CD8-positive, alpha-beta memory T cell (primary cell): ENCODE measurements around the gene FOXP4. TPM values are rescaled to one million over a fixed set of nuclear protein-coding genes. Genes with fewer than 3 reads are reported as not detected.
A peak's percentile ranks its signal among the peaks of the same experiment; 100 is the strongest.

Experiments
- CTCF ChIA-PET: fragments of 350-600 bp; sonication (Branson Sonifier 250); formaldehyde crosslinking; loops from one replicate; lab custom pipeline; 2021; ENCODE audit warnings: antibody characterized with exemption; lab: Charles Lee
- POLR2A ChIA-PET: fragments of 350-600 bp; sonication (Branson Sonifier 250); formaldehyde crosslinking; loops from one replicate; lab custom pipeline; 2021; ENCODE audit warnings: antibody characterized with exemption; lab: Charles Lee
- DNase-seq, 5 donors: peaks; one replicate each; pipeline versions ENCODE4 v3.0.0 to v3.0.0-alpha.2; 2020 to 2022; ENCODE audit warnings: mixed read lengths in 1 of 5
- H3K27ac ChIP-seq: one replicate; pipeline ENCODE4 v1.7.0; 2013; ENCODE audit warnings: low read depth, mild to moderate bottlenecking, low read length, moderate library complexity
- H3K27me3 ChIP-seq: 2 replicates; pipeline ENCODE4 v1.7.0; 2013; ENCODE audit warnings: low read length, mild to moderate bottlenecking; ENCODE audit not compliant: insufficient read depth, poor library complexity, severe bottlenecking
- H3K36me3 ChIP-seq: 2 replicates; pipeline ENCODE4 v1.7.0; 2013; ENCODE audit warnings: mild to moderate bottlenecking, low read length, moderate library complexity; ENCODE audit not compliant: insufficient read depth
- H3K4me1 ChIP-seq: 2 replicates; pipeline ENCODE4 v1.7.0; 2013; ENCODE audit warnings: mild to moderate bottlenecking, low read length, moderate library complexity; ENCODE audit not compliant: insufficient read depth
- H3K4me3 ChIP-seq: 2 replicates; pipeline ENCODE4 v1.7.0; 2013; ENCODE audit warnings: mild to moderate bottlenecking, low read length
- H3K9me3 ChIP-seq: 2 replicates; pipeline ENCODE4 v1.7.0; 2013; ENCODE audit warnings: mild to moderate bottlenecking, low read length
- H3K27ac Mint-ChIP-seq, 8 donors: one replicate each; pipeline ENCODE4 v1.8.0; 2020 to 2021; ENCODE audit warnings: mixed read lengths in 8 of 8, mild to moderate bottlenecking in 6 of 8, inconsistent platforms in 3 of 8, moderate library complexity in 3 of 8
- H3K27me3 Mint-ChIP-seq, 2 donors: one replicate each; pipeline ENCODE4 v1.8.0; 2020 to 2021; ENCODE audit warnings: mixed read lengths in 2 of 2, mild to moderate bottlenecking in 1 of 2, moderate library complexity in 1 of 2
- H3K36me3 Mint-ChIP-seq, 3 donors: one replicate each; pipeline ENCODE4 v1.8.0; 2020 to 2021; ENCODE audit warnings: mixed read lengths in 3 of 3, inconsistent platforms in 1 of 3, mild to moderate bottlenecking in 1 of 3
- H3K4me1 Mint-ChIP-seq, 3 donors: one replicate each; pipeline ENCODE4 v1.8.0; 2020 to 2021; ENCODE audit warnings: mixed read lengths in 3 of 3, inconsistent platforms in 1 of 3, mild to moderate bottlenecking in 1 of 3
- H3K4me3 Mint-ChIP-seq, 7 donors: one replicate each; pipeline ENCODE4 v1.8.0; 2020 to 2021; ENCODE audit warnings: mixed read lengths in 7 of 7, mild to moderate bottlenecking in 6 of 7, moderate library complexity in 4 of 7, inconsistent platforms in 2 of 7
- H3K9me3 Mint-ChIP-seq, 5 donors: one replicate each; pipeline ENCODE4 v1.8.0; 2020 to 2022; ENCODE audit warnings: mixed read lengths in 5 of 5, mild to moderate bottlenecking in 3 of 5, moderate library complexity in 2 of 5, inconsistent platforms in 1 of 5
- polyA plus RNA-seq: library from polyadenylated mRNA; unstranded; fragments of 300-500 nt; fragmentation: Illumina TruSeq; gene quantifications from one replicate; pipeline ENCODE4 v1.2.3, GENCODE V29; 2021
- total RNA-seq, 2 experiments: library from RNA; stranded (reverse); gene quantifications; one replicate each; pipeline ENCODE4 v1.2.3, GENCODE V29; 2021

The FOXP4 gene
- total and polyA plus RNA-seq, 3 experiments from 2014 or later = 1.6 to 22.3 (median 22.2) TPM

DNA sequence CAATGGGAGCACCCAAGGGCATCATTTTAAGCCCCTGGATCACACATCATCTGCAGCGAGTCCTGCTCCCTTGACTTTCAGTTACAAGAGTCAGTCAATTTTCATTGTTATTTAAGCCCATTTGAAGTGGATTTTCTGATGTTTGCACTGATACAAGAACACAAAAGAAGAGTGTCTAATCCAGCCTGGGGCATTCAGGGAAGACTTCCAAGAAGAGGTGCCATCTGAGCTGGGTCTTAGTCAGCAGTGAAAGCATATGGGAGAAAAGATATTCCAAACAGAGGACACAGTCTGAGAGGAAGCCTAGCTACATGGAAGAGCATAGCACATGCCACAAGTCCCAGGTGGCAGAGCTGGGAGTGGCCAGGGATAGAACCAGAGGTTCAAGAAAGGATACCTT lies 10.4 kb upstream of the FOXP4 start:
- no peak overlapping the region for H3K27ac ChIP-seq
- no peaks in the 10 kb centered on the region for H3K27me3 ChIP-seq
- H3K4me3 ChIP-seq = no peak overlapping the region
- Mint-ChIP-seq H3K36me3 (peaks cover 0 to 4% (median 0%) of the 10 kb centered on the region in 3 donors), H3K4me1 (peaks cover 30 to 32% (median 31%) of the 10 kb centered on the region in 3 donors), H3K4me3 (no peak overlapping the region), H3K27ac (peak overlapping the region in 1 of 8 donors; percentile 75), H3K27me3 (peaks cover 7 to 17% of the 10 kb centered on the region in 2 donors), H3K9me3 (no peaks in the 10 kb centered on the region)
- H3K4me1 ChIP-seq = peaks cover 22% of the 10 kb centered on the region
- ChIA-PET POLR2A (no interaction called here), CTCF (interaction anchor here (0.9 to 1.2 kb wide), 2 partner anchors 9 to 21 kb away, joined by 3 read pairs; no protein-coding TSS in a partner anchor)
- DNase-seq = no peak
- H3K36me3 ChIP-seq = no peaks in the 10 kb centered on the region
- no peaks in the 10 kb centered on the region for H3K9me3 ChIP-seq

DNA sequence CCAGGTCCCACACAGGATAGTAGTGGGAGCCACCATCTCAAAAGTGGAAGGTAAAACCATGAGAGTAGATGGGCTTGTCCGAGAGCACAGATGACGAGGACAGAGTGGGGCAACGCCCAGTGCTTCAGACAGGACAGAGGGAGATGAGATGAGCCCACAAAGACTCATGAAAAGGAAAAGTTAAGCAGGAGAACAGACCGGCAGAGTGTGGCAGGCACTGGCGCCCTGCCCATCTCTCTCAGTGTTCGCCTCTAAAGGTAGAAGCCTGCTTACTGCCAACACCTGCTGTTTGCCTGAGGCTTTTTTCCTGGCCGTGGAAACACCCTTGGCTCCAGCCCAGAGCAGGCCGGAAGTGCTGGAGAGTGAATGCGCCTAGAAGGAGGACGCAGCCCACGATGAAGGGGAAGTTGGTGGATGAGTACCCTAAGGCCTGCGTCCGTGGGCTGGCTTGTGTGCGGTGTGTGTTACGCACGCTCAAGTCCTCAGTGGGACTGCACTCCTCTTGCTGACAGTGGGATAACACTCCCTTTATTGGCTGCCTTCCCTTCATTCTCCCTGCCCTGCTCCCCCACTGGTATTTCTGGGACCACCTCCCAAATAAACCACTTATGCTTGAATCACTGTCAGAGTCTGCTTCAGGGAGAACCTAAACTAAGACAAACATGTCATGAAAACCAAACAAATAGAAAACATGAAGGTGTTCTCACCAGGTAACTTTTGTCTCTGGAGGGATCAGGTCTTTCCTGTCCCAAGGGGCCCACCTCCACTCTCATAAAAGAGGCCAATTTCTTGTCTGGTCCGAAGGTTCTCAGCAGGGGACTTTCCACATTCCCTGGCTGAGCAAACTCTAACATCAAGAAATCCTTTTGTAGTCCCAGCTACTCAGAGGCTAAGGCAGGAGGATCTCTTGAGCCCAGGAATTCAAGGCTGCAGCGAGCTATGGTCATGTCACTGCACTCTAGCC lies 9.1 kb upstream of the FOXP4 start:
- no peaks in the 10 kb centered on the region for H3K27me3 ChIP-seq
- Mint-ChIP-seq H3K27ac (no peak overlapping the region), H3K4me1 (peaks cover 18 to 20% (median 19%) of the 10 kb centered on the region in 3 donors), H3K36me3 (peaks cover 0 to 4% (median 0%) of the 10 kb centered on the region in 3 donors), H3K9me3 (no peaks in the 10 kb centered on the region), H3K4me3 (no peak overlapping the region), H3K27me3 (peaks cover 7 to 17% of the 10 kb centered on the region in 2 donors)
- CTCF ChIA-PET = no interaction called here
- no peaks in the 10 kb centered on the region for H3K9me3 ChIP-seq
- no peak overlapping the region for H3K27ac ChIP-seq
- no peak for DNase-seq
- no peak overlapping the region for H3K4me3 ChIP-seq
- H3K4me1 ChIP-seq = peaks cover 9% of the 10 kb centered on the region
- POLR2A ChIA-PET = no interaction called here
- no peaks in the 10 kb centered on the region for H3K36me3 ChIP-seq

DNA sequence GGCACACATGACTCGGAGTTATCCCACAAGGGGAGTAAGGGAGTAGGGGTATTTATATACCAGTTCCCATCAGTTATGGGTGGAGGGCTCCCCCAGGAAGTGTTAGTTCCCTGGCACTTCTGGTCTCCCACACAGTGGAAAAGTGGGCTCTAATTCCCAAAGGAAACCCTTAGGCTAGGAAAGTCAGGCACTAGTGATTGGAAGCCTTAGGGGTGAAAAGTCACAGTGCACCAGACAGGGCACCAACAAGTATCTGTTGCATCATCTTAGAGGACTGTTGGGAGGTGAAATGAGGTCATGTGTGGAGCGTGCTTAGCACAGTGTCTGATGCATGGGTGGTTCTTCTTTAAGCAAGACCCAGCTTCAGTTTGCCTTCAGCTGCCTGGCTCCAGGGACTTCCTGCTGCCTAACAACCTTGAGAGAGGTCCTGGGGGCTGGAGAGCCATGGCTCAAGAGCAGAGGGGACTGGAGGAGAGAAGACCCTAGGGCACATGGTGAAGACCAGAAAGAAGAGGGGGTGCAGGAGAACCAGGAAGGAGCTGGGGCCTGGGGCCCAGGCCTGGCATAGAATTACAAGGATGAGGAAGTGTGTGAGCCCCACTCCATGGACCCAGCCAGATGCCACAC lies 7.5 kb upstream of the FOXP4 start:
- POLR2A ChIA-PET = no interaction called here
- H3K27ac ChIP-seq = no peak overlapping the region
- Mint-ChIP-seq H3K36me3 (peaks cover 0 to 4% (median 0%) of the 10 kb centered on the region in 3 donors), H3K27me3 (peaks cover 7 to 17% of the 10 kb centered on the region in 2 donors), H3K4me3 (no peak overlapping the region), H3K27ac (peak overlapping the region in 2 of 8 donors; percentile 29 to 46), H3K4me1 (peaks cover 3 to 4% (median 3%) of the 10 kb centered on the region in 3 donors), H3K9me3 (no peaks in the 10 kb centered on the region)
- no peak overlapping the region for H3K4me3 ChIP-seq
- H3K36me3 ChIP-seq = no peaks in the 10 kb centered on the region
- no peak for DNase-seq
- no peaks in the 10 kb centered on the region for H3K27me3 ChIP-seq
- no peaks in the 10 kb centered on the region for H3K4me1 ChIP-seq
- CTCF ChIA-PET = no interaction called here
- no peaks in the 10 kb centered on the region for H3K9me3 ChIP-seq

DNA sequence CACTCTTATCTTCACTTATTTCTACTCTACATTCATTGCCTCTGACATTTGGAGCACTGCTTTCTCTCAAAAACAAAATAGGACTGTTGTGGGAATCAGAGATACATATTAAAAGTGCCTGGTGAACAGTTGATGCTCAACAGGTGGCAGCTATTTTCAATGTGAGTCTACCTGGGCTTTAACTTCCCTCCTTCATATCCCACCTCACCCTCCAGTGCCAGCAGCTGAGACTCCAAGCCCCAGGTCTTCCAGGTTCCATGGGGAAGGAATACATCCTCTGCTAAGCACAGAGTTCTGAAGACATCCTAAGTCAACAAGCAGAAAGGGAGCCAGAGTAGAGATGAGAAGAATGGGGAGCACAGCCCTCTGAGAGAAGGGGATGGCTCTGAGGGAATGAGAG lies 7.0 kb upstream of the FOXP4 start:
- Histone ChIP-seq H3K4me1 (no peaks in the 10 kb centered on the region), H3K4me3 (no peak overlapping the region), H3K27ac (no peak overlapping the region), H3K36me3 (no peaks in the 10 kb centered on the region), H3K27me3 (no peaks in the 10 kb centered on the region), H3K9me3 (no peaks in the 10 kb centered on the region)
- ChIA-PET POLR2A (no interaction called here), CTCF (interaction anchor here (0.9 kb wide), 1 partner anchor 144 kb away, joined by 4 read pairs; no protein-coding TSS in a partner anchor)
- Mint-ChIP-seq H3K4me3 (no peak overlapping the region), H3K27ac (no peak overlapping the region), H3K4me1 (no peaks in the 10 kb centered on the region), H3K36me3 (peaks cover 0 to 4% (median 0%) of the 10 kb centered on the region in 3 donors), H3K27me3 (peaks cover 7 to 17% of the 10 kb centered on the region in 2 donors), H3K9me3 (no peaks in the 10 kb centered on the region)
- no peak for DNase-seq

DNA sequence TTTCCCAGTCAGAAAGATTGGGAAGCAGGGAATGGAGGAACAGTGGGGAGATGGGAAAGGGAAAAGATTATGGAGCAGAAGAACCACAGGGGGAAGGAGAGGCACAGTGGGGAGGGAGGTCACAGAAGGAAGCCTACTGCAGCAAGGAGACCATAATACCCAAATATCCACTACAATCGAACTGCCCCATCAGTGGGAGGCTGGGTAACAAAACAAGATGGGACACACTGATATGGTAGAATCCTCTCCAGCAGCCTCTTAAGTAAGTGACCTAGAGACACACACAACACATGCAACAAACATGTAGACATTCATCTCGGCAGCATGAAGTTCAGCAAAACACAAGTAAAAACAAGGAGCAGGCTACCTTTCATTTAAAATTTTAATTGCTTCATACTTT lies 4.8 kb upstream of the FOXP4 start:
- peaks cover 12 to 16% of the 10 kb centered on the region in 2 donors for H3K27me3 Mint-ChIP-seq
- Histone ChIP-seq H3K4me1 (peaks cover 13% of the 10 kb centered on the region), H3K4me3 (no peak overlapping the region), H3K9me3 (no peaks in the 10 kb centered on the region), H3K36me3 (no peaks in the 10 kb centered on the region), H3K27me3 (no peaks in the 10 kb centered on the region), H3K27ac (no peak overlapping the region)
- ChIA-PET POLR2A (no interaction called here), CTCF (no interaction called here)
- peaks cover 6 to 15% (median 13%) of the 10 kb centered on the region in 3 donors for H3K4me1 Mint-ChIP-seq
- no peak overlapping the region for H3K4me3 Mint-ChIP-seq
- no peak for DNase-seq
- peak overlapping the region in 1 of 8 donors; percentile 35 for H3K27ac Mint-ChIP-seq
- peaks cover 0 to 2% (median 0%) of the 10 kb centered on the region in 3 donors for H3K36me3 Mint-ChIP-seq
- no peaks in the 10 kb centered on the region for H3K9me3 Mint-ChIP-seq

DNA sequence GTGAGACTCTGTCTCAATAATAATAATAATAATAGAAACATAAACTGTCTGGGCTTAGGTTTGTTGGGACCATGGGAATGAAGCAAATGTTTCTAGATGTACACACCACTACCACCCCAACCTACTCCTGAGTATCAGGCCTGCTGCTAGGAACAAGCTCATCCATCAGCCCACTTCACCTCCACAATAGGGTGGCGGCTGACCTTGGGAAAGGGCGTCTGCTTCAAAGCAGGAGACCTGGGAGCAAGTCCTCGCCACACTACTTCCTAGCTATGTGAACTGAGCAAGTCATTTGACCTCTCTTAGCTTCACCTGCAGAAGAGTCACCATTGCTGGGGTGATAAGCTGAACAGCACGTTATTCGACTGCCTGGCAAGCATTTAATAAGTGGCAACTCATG lies 3.1 kb upstream of the FOXP4 start:
- H3K27me3 ChIP-seq = peaks cover 9% of the 10 kb centered on the region
- H3K9me3 Mint-ChIP-seq = no peaks in the 10 kb centered on the region
- CTCF ChIA-PET = interaction anchor here (2.2 kb wide), 1 partner anchor 119 kb away, joined by 9 read pairs; no protein-coding TSS in a partner anchor

DNA sequence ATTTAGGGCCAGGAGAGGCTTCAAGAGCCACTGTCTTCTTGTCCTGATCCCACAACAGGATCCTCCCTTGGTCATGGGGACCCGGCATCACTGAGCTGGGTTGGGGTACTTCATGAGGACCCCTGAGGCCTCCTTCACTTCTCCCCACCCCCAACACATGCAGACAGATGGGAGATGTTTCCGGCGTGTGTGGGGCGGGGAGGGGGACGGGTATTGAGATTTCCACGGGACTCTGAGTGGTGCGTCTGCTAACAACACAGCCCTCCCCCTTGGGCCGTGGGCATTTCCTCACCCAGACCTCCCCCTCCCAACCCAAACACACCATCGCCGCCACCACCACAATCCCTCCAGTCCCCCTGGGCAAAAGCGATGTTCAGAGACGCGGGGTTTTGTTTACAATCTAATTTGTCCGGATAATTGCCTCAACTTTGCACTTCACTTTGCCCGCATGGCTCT lies 906 bp upstream of the FOXP4 start:
- peaks cover 41% of the 10 kb centered on the region for H3K4me1 ChIP-seq
- H3K27me3 Mint-ChIP-seq = peaks cover 5 to 10% of the 10 kb centered on the region in 2 donors
- peak overlapping the region in 2 of 8 donors; percentile 30 to 72 for H3K27ac Mint-ChIP-seq
- H3K4me3 ChIP-seq = peak overlapping the region; percentile 64
- peaks cover 21 to 32% (median 30%) of the 10 kb centered on the region in 3 donors for H3K4me1 Mint-ChIP-seq
- peaks cover 23% of the 10 kb centered on the region for H3K27me3 ChIP-seq
- H3K4me3 Mint-ChIP-seq = peak overlapping the region; percentile 64 to 88 (median 76)
- no peak for DNase-seq
- H3K9me3 Mint-ChIP-seq = no peaks in the 10 kb centered on the region
- H3K36me3 ChIP-seq = no peaks in the 10 kb centered on the region
- H3K36me3 Mint-ChIP-seq = peaks cover 0 to 3% (median 0%) of the 10 kb centered on the region in 3 donors
- CTCF ChIA-PET = no interaction called here
- POLR2A ChIA-PET = no interaction called here
- peak overlapping the region; percentile 38 for H3K27ac ChIP-seq
- no peaks in the 10 kb centered on the region for H3K9me3 ChIP-seq

More for the DNA sequence above, 3.1 kb upstream of the FOXP4 start:
- peaks cover 0 to 3% (median 0%) of the 10 kb centered on the region in 3 donors for H3K36me3 Mint-ChIP-seq
- H3K4me1 Mint-ChIP-seq = peaks cover 8 to 18% (median 16%) of the 10 kb centered on the region in 3 donors
- H3K27me3 Mint-ChIP-seq = peaks cover 9 to 10% of the 10 kb centered on the region in 2 donors
- no peaks in the 10 kb centered on the region for H3K36me3 ChIP-seq
- POLR2A ChIA-PET = no interaction called here
- no peak overlapping the region for H3K27ac ChIP-seq
- H3K4me1 ChIP-seq = peaks cover 21% of the 10 kb centered on the region
- H3K9me3 ChIP-seq = no peaks in the 10 kb centered on the region
- H3K4me3 ChIP-seq = no peak overlapping the region
- no peak for DNase-seq
- peak overlapping the region in 1 of 7 donors; percentile 83 for H3K4me3 Mint-ChIP-seq
- no peak overlapping the region for H3K27ac Mint-ChIP-seq
